Kidney epithelial cell (primary cell): ENCODE results near the gene IL19. TPM values are rescaled to one million over a fixed set of nuclear protein-coding genes. Genes with fewer than 3 reads are reported as not detected.

ENCODE experiments used
- DNase-seq: peaks from one replicate; pipeline ENCODE4 v3.0.0-alpha.2; 2010; ENCODE audit warnings: low read depth
- H3K27me3 ChIP-seq: 2 replicates; pipeline ENCODE4 v1.6.0; 2011; ENCODE audit warnings: low read length; ENCODE audit not compliant: control insufficient read depth, insufficient read depth
- H3K36me3 ChIP-seq: 2 replicates; pipeline ENCODE4 v1.5.1; 2011; ENCODE audit warnings: low read length; ENCODE audit not compliant: control insufficient read depth, insufficient read depth
- H3K4me3 ChIP-seq: 2 replicates; pipeline ENCODE4 v1.5.1; 2011; ENCODE audit warnings: low read depth, mild to moderate bottlenecking, control low read depth, low read length
- CTCF ChIP-seq: IDR thresholded peaks from 2 replicates; pipeline ENCODE4 v1.5.1; 2011; ENCODE audit warnings: mild to moderate bottlenecking, moderate library complexity, low read length, control low read depth, inconsistent platforms; ENCODE audit not compliant: insufficient read depth, poor library complexity, severe bottlenecking
- total RNA-seq: library from RNA; depleted of rRNA; stranded (reverse); fragments of >200 nt; gene quantifications from 2 replicates; pipeline ENCODE4 v1.2.3, GENCODE V29; 2015

The IL19 gene
- total RNA-seq, 1 donor from 2014 or later: not detected

GRCh38 chr1:206745301-206745700 is 25.3 kb upstream of the IL19 start:
- no peaks in the 10 kb centered on the region for H3K36me3 ChIP-seq

GRCh38 chr1:206748348-206749030 is 22.1 kb upstream of the IL19 start:
- no peak for DNase-seq

More at GRCh38 chr1:206745301-206745700, 25.3 kb upstream of the IL19 start:
- H3K27me3 ChIP-seq: no peaks in the 10 kb centered on the region
- no peak for DNase-seq
- H3K4me3 ChIP-seq: no peak overlapping the region
- TF ChIP-seq CTCF: no peak

GRCh38 chr1:206751891-206752290 is 18.7 kb upstream of the IL19 start:
- peaks cover 2% of the 10 kb centered on the region for H3K27me3 ChIP-seq
- no peak overlapping the region for H3K4me3 ChIP-seq
- no peak for TF ChIP-seq CTCF
- DNase-seq: no peak
- no peaks in the 10 kb centered on the region for H3K36me3 ChIP-seq

More at GRCh38 chr1:206748348-206749030, 22.1 kb upstream of the IL19 start:
- no peak overlapping the region for H3K4me3 ChIP-seq
- no peaks in the 10 kb centered on the region for H3K36me3 ChIP-seq
- peaks cover 2% of the 10 kb centered on the region for H3K27me3 ChIP-seq
- TF ChIP-seq CTCF: no peak

- no peak for DNase-seq
- H3K36me3 ChIP-seq: no peaks in the 10 kb centered on the region
- no peak for TF ChIP-seq CTCF
- no peak overlapping the region for H3K4me3 ChIP-seq
- peaks cover 2% of the 10 kb centered on the region for H3K27me3 ChIP-seq
Observed at GRCh38 chr1:206752481-206752880, 18.1 kb upstream of the IL19 start.

GRCh38 chr1:206753141-206753540 is 17.4 kb upstream of the IL19 start:
- DNase-seq: no peak
- no peak for TF ChIP-seq CTCF
- H3K27me3 ChIP-seq: peaks cover 2% of the 10 kb centered on the region
- no peak overlapping the region for H3K4me3 ChIP-seq
- H3K36me3 ChIP-seq: no peaks in the 10 kb centered on the region

GRCh38 chr1:206754011-206754410 is 16.6 kb upstream of the IL19 start:
- TF ChIP-seq CTCF: no peak
- Histone ChIP-seq H3K27me3 (peaks cover 4% of the 10 kb centered on the region), H3K4me3 (no peak overlapping the region), H3K36me3 (no peaks in the 10 kb centered on the region)
- DNase-seq: no peak
